ENCODE data around the gene KCTD16.

KCTD16 gene

DNA sequence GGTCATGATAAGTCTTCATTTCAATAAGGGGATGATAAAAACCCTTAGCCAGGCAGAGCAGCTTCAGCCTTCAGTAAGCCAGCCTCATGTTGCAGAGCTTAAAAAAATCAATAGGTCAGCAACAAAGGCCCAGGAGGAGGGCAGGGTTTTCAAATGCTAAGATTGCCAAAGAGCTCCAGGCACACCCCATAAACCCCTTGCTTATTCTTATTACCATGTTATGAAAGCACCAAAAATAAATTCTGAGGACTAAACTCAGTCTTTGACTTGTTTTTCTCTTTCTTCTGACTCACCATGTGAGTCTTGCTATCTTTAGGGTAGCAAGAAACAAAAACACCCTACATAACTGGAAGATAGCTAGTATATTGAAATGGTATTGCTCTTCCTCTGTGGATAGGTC, 317.1 kb downstream of the KCTD16 start:
- POLR2A ChIA-PET, result no interaction called here
- CTCF ChIA-PET, result no interaction called here
- H3K4me3 ChIP-seq (ENCODE audit: low read depth, low read length), result no peak overlapping the region

DNA sequence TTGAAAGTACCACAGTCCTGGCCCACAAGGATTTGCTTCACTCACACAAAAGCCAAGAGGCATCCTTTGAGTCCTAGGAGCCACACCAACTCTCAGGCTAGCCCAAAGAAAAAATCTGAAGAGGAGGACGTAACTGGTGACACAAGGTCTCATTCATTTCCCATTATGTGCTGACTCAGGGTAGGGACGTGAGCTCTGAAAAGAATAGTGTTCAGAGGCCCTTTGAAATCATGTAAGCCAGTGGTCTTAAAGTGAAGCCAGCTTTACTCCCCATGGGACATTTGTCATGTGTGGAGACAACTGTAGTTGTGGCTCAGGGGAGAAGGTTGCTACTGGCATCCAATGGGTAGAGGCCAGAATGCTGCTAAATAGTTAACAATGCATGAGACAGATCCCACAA, 332.4 kb downstream of the KCTD16 start:
- no peaks in the 10 kb centered on the region for H3K36me3 ChIP-seq (ENCODE audit: control insufficient read depth in 2 of 2, insufficient read depth in 1 of 2, low read length in 2 of 2)
- CTCF ChIA-PET, result no interaction called here
- POLR2A ChIA-PET, result no interaction called here
- no peak overlapping the region for H3K4me3 ChIP-seq (ENCODE audit: low read depth, low read length)
- H3K9me3 ChIP-seq (ENCODE audit: control insufficient read depth, insufficient read depth, low read depth, low read length), result no peaks in the 10 kb centered on the region
- no peaks in the 10 kb centered on the region for H3K4me1 ChIP-seq (ENCODE audit: control insufficient read depth, insufficient read depth, low read length)
- no peak overlapping the region for H3K27ac ChIP-seq (ENCODE audit: extremely low read depth, low read depth, low read length)
- TF ChIP-seq ZIC2 (tag by site-specific recombination; IDR thresholded peaks at IDR 0.05), result no peak
- TF ChIP-seq ZNF677 (tag by site-specific recombination; IDR thresholded peaks at IDR 0.05), result no peak
- no peak for TF ChIP-seq TSHZ1 (tag by site-specific recombination; IDR thresholded peaks at IDR 0.05; ENCODE audit: borderline replicate concordance)
- no peak for TF ChIP-seq OSR2 (tag by site-specific recombination; IDR thresholded peaks at IDR 0.05)
- TF ChIP-seq ZNF837 (tag by site-specific recombination; IDR thresholded peaks at IDR 0.05), result no peak
- TF ChIP-seq ZNF133 (tag by site-specific recombination; IDR thresholded peaks at IDR 0.05), result no peak
- no peak for TF ChIP-seq ZNF174 (tag by site-specific recombination; IDR thresholded peaks at IDR 0.05)
- TF ChIP-seq ZNF473 (tag by site-specific recombination; IDR thresholded peaks at IDR 0.05), result no peak
- no peak for TF ChIP-seq ZNF529 (tag by site-specific recombination; IDR thresholded peaks at IDR 0.05; ENCODE audit: insufficient replicate concordance)
- no peak for TF ChIP-seq TRIM28 (IDR thresholded peaks at IDR 0.05; ENCODE audit: borderline replicate concordance, low read length)
- TF ChIP-seq ZBTB20 (tag by site-specific recombination; IDR thresholded peaks at IDR 0.05), result no peak
- TF ChIP-seq KLF10 (tag by site-specific recombination; IDR thresholded peaks at IDR 0.05), result no peak
- TF ChIP-seq ZNF140 (tag by site-specific recombination; IDR thresholded peaks at IDR 0.05), result no peak

More for the DNA sequence above, 317.1 kb downstream of the KCTD16 start:
- H3K9me3 ChIP-seq (ENCODE audit: control insufficient read depth, insufficient read depth, low read depth, low read length), result no peaks in the 10 kb centered on the region
- no peaks in the 10 kb centered on the region for H3K4me1 ChIP-seq (ENCODE audit: control insufficient read depth, insufficient read depth, low read length)
- no peaks in the 10 kb centered on the region for H3K36me3 ChIP-seq (ENCODE audit: control insufficient read depth in 2 of 2, insufficient read depth in 1 of 2, low read length in 2 of 2)
- TF ChIP-seq ZNF555 (tag by site-specific recombination; conservative IDR thresholded peaks at IDR 0.05), result no peak
- TF ChIP-seq ZBTB20 (tag by site-specific recombination; IDR thresholded peaks at IDR 0.05), result no peak
- no peak for TF ChIP-seq ZNF211 (tag by site-specific recombination; IDR thresholded peaks at IDR 0.05; ENCODE audit: low read depth)
- TF ChIP-seq, protein P1, sequence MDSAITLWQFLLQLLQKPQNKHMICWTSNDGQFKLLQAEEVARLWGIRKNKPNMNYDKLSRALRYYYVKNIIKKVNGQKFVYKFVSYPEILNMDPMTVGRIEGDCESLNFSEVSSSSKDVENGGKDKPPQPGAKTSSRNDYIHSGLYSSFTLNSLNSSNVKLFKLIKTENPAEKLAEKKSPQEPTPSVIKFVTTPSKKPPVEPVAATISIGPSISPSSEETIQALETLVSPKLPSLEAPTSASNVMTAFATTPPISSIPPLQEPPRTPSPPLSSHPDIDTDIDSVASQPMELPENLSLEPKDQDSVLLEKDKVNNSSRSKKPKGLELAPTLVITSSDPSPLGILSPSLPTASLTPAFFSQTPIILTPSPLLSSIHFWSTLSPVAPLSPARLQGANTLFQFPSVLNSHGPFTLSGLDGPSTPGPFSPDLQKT (IDR thresholded peaks at IDR 0.05; ENCODE audit: borderline replicate concordance, low read depth, low read length), result no peak
- TF ChIP-seq, protein P2, sequence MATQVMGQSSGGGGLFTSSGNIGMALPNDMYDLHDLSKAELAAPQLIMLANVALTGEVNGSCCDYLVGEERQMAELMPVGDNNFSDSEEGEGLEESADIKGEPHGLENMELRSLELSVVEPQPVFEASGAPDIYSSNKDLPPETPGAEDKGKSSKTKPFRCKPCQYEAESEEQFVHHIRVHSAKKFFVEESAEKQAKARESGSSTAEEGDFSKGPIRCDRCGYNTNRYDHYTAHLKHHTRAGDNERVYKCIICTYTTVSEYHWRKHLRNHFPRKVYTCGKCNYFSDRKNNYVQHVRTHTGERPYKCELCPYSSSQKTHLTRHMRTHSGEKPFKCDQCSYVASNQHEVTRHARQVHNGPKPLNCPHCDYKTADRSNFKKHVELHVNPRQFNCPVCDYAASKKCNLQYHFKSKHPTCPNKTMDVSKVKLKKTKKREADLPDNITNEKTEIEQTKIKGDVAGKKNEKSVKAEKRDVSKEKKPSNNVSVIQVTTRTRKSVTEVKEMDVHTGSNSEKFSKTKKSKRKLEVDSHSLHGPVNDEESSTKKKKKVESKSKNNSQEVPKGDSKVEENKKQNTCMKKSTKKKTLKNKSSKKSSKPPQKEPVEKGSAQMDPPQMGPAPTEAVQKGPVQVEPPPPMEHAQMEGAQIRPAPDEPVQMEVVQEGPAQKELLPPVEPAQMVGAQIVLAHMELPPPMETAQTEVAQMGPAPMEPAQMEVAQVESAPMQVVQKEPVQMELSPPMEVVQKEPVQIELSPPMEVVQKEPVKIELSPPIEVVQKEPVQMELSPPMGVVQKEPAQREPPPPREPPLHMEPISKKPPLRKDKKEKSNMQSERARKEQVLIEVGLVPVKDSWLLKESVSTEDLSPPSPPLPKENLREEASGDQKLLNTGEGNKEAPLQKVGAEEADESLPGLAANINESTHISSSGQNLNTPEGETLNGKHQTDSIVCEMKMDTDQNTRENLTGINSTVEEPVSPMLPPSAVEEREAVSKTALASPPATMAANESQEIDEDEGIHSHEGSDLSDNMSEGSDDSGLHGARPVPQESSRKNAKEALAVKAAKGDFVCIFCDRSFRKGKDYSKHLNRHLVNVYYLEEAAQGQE (tag by site-specific recombination; IDR thresholded peaks at IDR 0.05), result no peak
- no peak for TF ChIP-seq ZNF768 (tag by site-specific recombination; IDR thresholded peaks at IDR 0.05)
- no peak for TF ChIP-seq ZNF707 (tag by site-specific recombination; IDR thresholded peaks at IDR 0.05)
- TF ChIP-seq ZNF529 (tag by site-specific recombination; IDR thresholded peaks at IDR 0.05; ENCODE audit: insufficient replicate concordance), result no peak
- TF ChIP-seq ZSCAN23 (tag by site-specific recombination; IDR thresholded peaks at IDR 0.05), result no peak
- no peak for TF ChIP-seq ZNF626 (tag by site-specific recombination; IDR thresholded peaks at IDR 0.05)
- TF ChIP-seq SP2 (tag by site-specific recombination; IDR thresholded peaks at IDR 0.05), result no peak
- TF ChIP-seq, protein P3, sequence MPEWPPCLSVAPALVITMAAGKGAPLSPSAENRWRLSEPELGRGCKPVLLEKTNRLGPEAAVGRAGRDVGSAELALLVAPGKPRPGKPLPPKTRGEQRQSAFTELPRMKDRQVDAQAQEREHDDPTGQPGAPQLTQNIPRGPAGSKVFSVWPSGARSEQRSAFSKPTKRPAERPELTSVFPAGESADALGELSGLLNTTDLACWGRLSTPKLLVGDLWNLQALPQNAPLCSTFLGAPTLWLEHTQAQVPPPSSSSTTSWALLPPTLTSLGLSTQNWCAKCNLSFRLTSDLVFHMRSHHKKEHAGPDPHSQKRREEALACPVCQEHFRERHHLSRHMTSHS (tag by site-specific recombination; IDR thresholded peaks at IDR 0.05), result no peak
- TF ChIP-seq PRDM4 (tag by site-specific recombination; IDR thresholded peaks at IDR 0.05), result no peak
- no peak for TF ChIP-seq ZBTB21 (tag by site-specific recombination; IDR thresholded peaks at IDR 0.05)
- H3K27ac ChIP-seq (ENCODE audit: extremely low read depth, low read depth, low read length), result no peak overlapping the region
